HCT116 (cell line): ENCODE results near the gene SALL3. TPM values are rescaled to one million over a fixed set of nuclear protein-coding genes. Genes with fewer than 3 reads are reported as not detected.

Source experiments
- ATAC-seq: fragments of 200-7000 bp; cut with Tn5 transposase; 2 replicates; pipeline ENCODE4 v1.9.1; 2020; ENCODE audit warnings: mild to moderate bottlenecking, moderate library complexity
- BruUV-seq: library from RNA; stranded (reverse); fragments of 400-500 nt; replicated peaks from 2 replicates; lab custom pipeline; 2021; lab: Mats Ljungman, UMichigan
- CTCF ChIA-PET: fragments of 300-600 bp; sonication (Branson Sonifier 250); formaldehyde crosslinking; loops from one replicate; lab custom pipeline; 2021; ENCODE audit warnings: antibody characterized with exemption; lab: Charles Lee
- POLR2A ChIA-PET: fragments of 300-600, 350-600 bp; sonication (Branson Sonifier 250); formaldehyde crosslinking; loops from one replicate; lab custom pipeline; 2021; ENCODE audit warnings: antibody characterized with exemption; lab: Charles Lee
- RAD21 ChIA-PET, 2 experiments: fragments of 300-600 bp; sonication (Branson Sonifier 250); formaldehyde crosslinking; loops; one replicate each; lab custom pipeline; 2023; ENCODE audit warnings: low total read pairs in 2 of 2; ENCODE audit not compliant: uncharacterized antibody in 2 of 2, unreplicated experiment in 2 of 2, low non-redundant PET in 1 of 2; lab: Charles Lee
- DNase-seq: peaks from one replicate; pipeline ENCODE4 v3.0.0-alpha.2; 2010; ENCODE audit warnings: low read depth, low spot score
- H2AFZ ChIP-seq: fragments of 200-600 bp; shearing (Covaris generic), sonication (generic); 2 replicates; pipeline ENCODE4 v1.6.1; 2017; ENCODE audit warnings: low read depth, mixed run types, mixed read lengths, antibody characterized with exemption, low read length; ENCODE audit not compliant: poor library complexity, severe bottlenecking
- H3K27ac ChIP-seq: 2 replicates; pipeline ENCODE4 v1.5.1; 2012; ENCODE audit warnings: low read depth, low read length
- H3K27me3 ChIP-seq: fragments of 200-600 bp; sonication (generic); 2 replicates; pipeline ENCODE4 v1.6.1; 2016; ENCODE audit warnings: mixed run types, low read length, mixed read lengths; ENCODE audit not compliant: insufficient read depth
- H3K36me3 ChIP-seq, 2 experiments: fragments of 200-500 bp in 1 of 2; fragments of 200-600 bp in 1 of 2; sonication (Bioruptor generic) in 1 of 2; sonication (generic) in 1 of 2; 2 replicates each; pipeline versions ENCODE4 v1.5.1 to v1.6.1; 2014 to 2016; ENCODE audit warnings: low read length in 2 of 2, inconsistent platforms in 1 of 2, mixed read lengths in 1 of 2, mixed run types in 1 of 2; ENCODE audit not compliant: insufficient read depth in 2 of 2, control insufficient read depth in 1 of 2
- H3K4me1 ChIP-seq, 2 experiments: fragments of 200-600 bp in 1 of 2; sonication (generic) in 1 of 2; 2 replicates each; pipeline versions ENCODE4 v1.5.1 to v1.6.1; 2012 to 2017; ENCODE audit warnings: low read length in 2 of 2, inconsistent platforms in 1 of 2, mild to moderate bottlenecking in 1 of 2, mixed read lengths in 1 of 2, mixed run types in 1 of 2, moderate library complexity in 1 of 2; ENCODE audit not compliant: insufficient read depth in 2 of 2, control insufficient read depth in 1 of 2
- H3K4me2 ChIP-seq: fragments of 200-600 bp; sonication (generic); 2 replicates; pipeline ENCODE4 v1.6.1; 2017; ENCODE audit warnings: mixed run types, low read length, mixed read lengths
- H3K4me3 ChIP-seq, 2 experiments: fragments of 200-600 bp in 1 of 2; sonication (generic) in 1 of 2; replicated peaks in 1 of 2; 2 replicates each; pipeline ENCODE4 v1.5.1; 2011 to 2016; ENCODE audit warnings: low read length in 2 of 2, control low read depth in 1 of 2, low read depth in 1 of 2, mild to moderate bottlenecking in 1 of 2, mixed read lengths in 1 of 2, mixed run types in 1 of 2
- H3K79me2 ChIP-seq: fragments of 200-600 bp; sonication (generic); 2 replicates; pipeline ENCODE4 v1.6.1; 2017; ENCODE audit warnings: mild to moderate bottlenecking, mixed run types, low read length, moderate library complexity, mixed read lengths; ENCODE audit not compliant: insufficient read depth
- H3K9ac ChIP-seq: fragments of 200-600 bp; sonication (generic); 2 replicates; pipeline ENCODE4 v1.6.1; 2016; ENCODE audit warnings: low read length, mixed read lengths
- H3K9me2 ChIP-seq: fragments of 200-600 bp; sonication (generic), shearing (Covaris generic); 2 replicates; pipeline ENCODE4 v1.6.1; 2017; ENCODE audit warnings: mixed run types, mild to moderate bottlenecking, moderate library complexity; ENCODE audit not compliant: insufficient read depth
- H3K9me3 ChIP-seq, 2 experiments: fragments of 200-500 bp in 1 of 2; fragments of 200-600 bp in 1 of 2; sonication (Bioruptor generic) in 1 of 2; sonication (generic) in 1 of 2; 2 replicates each; pipeline ENCODE4 v1.6.1; 2014 to 2017; ENCODE audit warnings: low read length in 2 of 2, mixed read lengths in 2 of 2, inconsistent platforms in 1 of 2, low read depth in 1 of 2, mild to moderate bottlenecking in 1 of 2, mixed run types in 1 of 2, moderate library complexity in 1 of 2; ENCODE audit not compliant: control insufficient read depth in 1 of 2, insufficient read depth in 1 of 2
- H4K20me1 ChIP-seq: fragments of 200-600 bp; sonication (generic), shearing (Covaris generic); 2 replicates; pipeline ENCODE4 v1.6.1; 2017; ENCODE audit warnings: mixed run types, mild to moderate bottlenecking, moderate library complexity; ENCODE audit not compliant: insufficient read depth
- ATF3 ChIP-seq: IDR thresholded peaks from 2 replicates; pipeline ENCODE4 v1.6.1; 2012
- CBX3 ChIP-seq: IDR thresholded peaks from 2 replicates; pipeline ENCODE4 v1.6.1; 2012; ENCODE audit warnings: low read depth
- EGR1 ChIP-seq: IDR thresholded peaks from 2 replicates; pipeline ENCODE4 v1.6.1; 2012; ENCODE audit warnings: low read depth
- EZH2phosphoT487 ChIP-seq: fragments of 200-600 bp; IDR thresholded peaks from 2 replicates; pipeline ENCODE4 v1.6.1; 2018; ENCODE audit warnings: antibody characterized with exemption, borderline replicate concordance
- FOSL1 ChIP-seq: IDR thresholded peaks from 2 replicates; pipeline ENCODE4 v1.6.1; 2012; ENCODE audit warnings: low read depth
- JUND ChIP-seq: IDR thresholded peaks from 2 replicates; pipeline ENCODE4 v1.6.1; 2012
- POLR2A ChIP-seq: IDR thresholded peaks from 2 replicates; pipeline ENCODE4 v1.7.0; 2011; ENCODE audit warnings: borderline replicate concordance; ENCODE audit not compliant: insufficient read depth, insufficient read length; ENCODE audit errors: extremely low read depth
- POLR2AphosphoS5 ChIP-seq: IDR thresholded peaks from 2 replicates; pipeline ENCODE4 v1.6.1; 2011; ENCODE audit warnings: mild to moderate bottlenecking, low read depth, low read length, moderate library complexity
- REST ChIP-seq: IDR thresholded peaks from 2 replicates; pipeline ENCODE4 v1.6.1; 2012; ENCODE audit warnings: low read depth
- SIN3A ChIP-seq: IDR thresholded peaks from 2 replicates; pipeline ENCODE4 v1.6.1; 2012; ENCODE audit warnings: low read depth
- SP1 ChIP-seq: IDR thresholded peaks from 2 replicates; pipeline ENCODE4 v1.6.1; 2012; ENCODE audit warnings: low read depth
- YY1 ChIP-seq: IDR thresholded peaks from 2 replicates; pipeline ENCODE4 v1.6.1; 2011; ENCODE audit warnings: low read length, low read depth, moderate library complexity, mild to moderate bottlenecking; ENCODE audit not compliant: insufficient replicate concordance; ENCODE audit errors: extremely low read depth
- ZBTB33 ChIP-seq: IDR thresholded peaks from 2 replicates; pipeline ENCODE4 v1.6.1; 2011; ENCODE audit warnings: mild to moderate bottlenecking, low read length, moderate library complexity; ENCODE audit not compliant: insufficient replicate concordance; ENCODE audit errors: extremely low read depth
- intact Hi-C: fragments of 100-400 bp; cut with micrococcal nuclease; formaldehyde crosslinking; loops from 2 replicates; pipeline ENCODE4 v1.10.0; 2022
- total RNA-seq: library from RNA; stranded (reverse); gene quantifications from one replicate; pipeline ENCODE4 v1.2.1, GENCODE V29; 2021; ENCODE audit not compliant: unreplicated experiment

SALL3 gene
- total RNA-seq, 1 experiment from 2014 or later = not detected

- H3K4me3 ChIP-seq = no peak overlapping the region
- TF ChIP-seq REST (no peak), CBX3 (no peak), SIN3A (no peak), POLR2A (no peak), ZBTB33 (no peak), JUND (no peak), EGR1 (no peak), POLR2AphosphoS5 (no peak), FOSL1 (no peak), ATF3 (no peak), EZH2phosphoT487 (no peak), YY1 (no peak), SP1 (no peak)
- DNase-seq (no peak), ATAC-seq (no peak)
- H3K9me3 ChIP-seq = no peaks in the 10 kb centered on the region
- no peaks in the 10 kb centered on the region for H3K9me2 ChIP-seq
- intact Hi-C loops = no loop called here
- no peaks in the 10 kb centered on the region for H3K79me2 ChIP-seq
- no peaks in the 10 kb centered on the region for H3K36me3 ChIP-seq
- ChIA-PET RAD21 (no interaction called here), CTCF (no interaction called here), POLR2A (no interaction called here)
- no TSS peak for BruUV-seq
- H4K20me1 ChIP-seq = no peaks in the 10 kb centered on the region
- H3K27ac ChIP-seq = no peak overlapping the region
- H3K4me1 ChIP-seq = no peaks in the 10 kb centered on the region
- peaks cover 9% of the 10 kb centered on the region; the same call in 1 of the 2 replicates for H3K27me3 ChIP-seq
- no peak overlapping the region for H2AFZ ChIP-seq
- H3K9ac ChIP-seq = no peak overlapping the region
- no peak overlapping the region for H3K4me2 ChIP-seq
These were observed 43.0 kb downstream of the SALL3 start for GRCh38 chr18:79022603-79023002.
